GM12864 (cell line): Measurements from ENCODE around the gene CRELD1.

Experiments used
- DNase-seq: peaks from one replicate; pipeline ENCODE4 v3.0.0-alpha.2; 2011; ENCODE audit warnings: low read depth
- H3K4me3 ChIP-seq: 2 replicates; pipeline ENCODE4 v1.5.1; 2011; ENCODE audit warnings: mild to moderate bottlenecking, low read depth, low read length, control low read depth
- TF ChIP-seq, protein P1 (sequence below): IDR thresholded peaks from 2 replicates; pipeline ENCODE4 v1.5.1; 2011; ENCODE audit warnings: low read depth, mild to moderate bottlenecking, moderate library complexity, low read length, control low read depth, inconsistent platforms; ENCODE audit errors: missing control alignments

Gene CRELD1

DNA sequence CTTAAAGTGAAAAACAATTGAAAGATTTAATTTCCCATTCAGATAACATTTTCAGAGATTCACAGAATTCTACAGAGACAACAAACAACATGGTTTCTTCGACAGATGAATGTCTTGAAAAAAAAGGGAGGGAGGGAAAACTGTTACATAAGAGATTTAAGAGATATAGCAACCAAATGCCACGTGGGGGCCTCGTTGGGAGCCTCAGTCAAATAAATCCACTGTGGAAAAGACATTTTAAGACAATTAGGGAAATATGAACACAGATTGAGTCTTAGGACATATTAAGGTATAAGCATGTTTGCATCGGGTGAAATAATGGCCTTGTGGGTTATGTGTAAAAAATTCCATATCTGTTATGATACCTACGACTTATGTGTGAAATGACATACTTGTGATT is 23.6 kb downstream of the CRELD1 start:
- no peak overlapping the region for H3K4me3 ChIP-seq
- TF ChIP-seq, protein P1, sequence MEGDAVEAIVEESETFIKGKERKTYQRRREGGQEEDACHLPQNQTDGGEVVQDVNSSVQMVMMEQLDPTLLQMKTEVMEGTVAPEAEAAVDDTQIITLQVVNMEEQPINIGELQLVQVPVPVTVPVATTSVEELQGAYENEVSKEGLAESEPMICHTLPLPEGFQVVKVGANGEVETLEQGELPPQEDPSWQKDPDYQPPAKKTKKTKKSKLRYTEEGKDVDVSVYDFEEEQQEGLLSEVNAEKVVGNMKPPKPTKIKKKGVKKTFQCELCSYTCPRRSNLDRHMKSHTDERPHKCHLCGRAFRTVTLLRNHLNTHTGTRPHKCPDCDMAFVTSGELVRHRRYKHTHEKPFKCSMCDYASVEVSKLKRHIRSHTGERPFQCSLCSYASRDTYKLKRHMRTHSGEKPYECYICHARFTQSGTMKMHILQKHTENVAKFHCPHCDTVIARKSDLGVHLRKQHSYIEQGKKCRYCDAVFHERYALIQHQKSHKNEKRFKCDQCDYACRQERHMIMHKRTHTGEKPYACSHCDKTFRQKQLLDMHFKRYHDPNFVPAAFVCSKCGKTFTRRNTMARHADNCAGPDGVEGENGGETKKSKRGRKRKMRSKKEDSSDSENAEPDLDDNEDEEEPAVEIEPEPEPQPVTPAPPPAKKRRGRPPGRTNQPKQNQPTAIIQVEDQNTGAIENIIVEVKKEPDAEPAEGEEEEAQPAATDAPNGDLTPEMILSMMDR = no peak
- DNase-seq = no peak

DNA sequence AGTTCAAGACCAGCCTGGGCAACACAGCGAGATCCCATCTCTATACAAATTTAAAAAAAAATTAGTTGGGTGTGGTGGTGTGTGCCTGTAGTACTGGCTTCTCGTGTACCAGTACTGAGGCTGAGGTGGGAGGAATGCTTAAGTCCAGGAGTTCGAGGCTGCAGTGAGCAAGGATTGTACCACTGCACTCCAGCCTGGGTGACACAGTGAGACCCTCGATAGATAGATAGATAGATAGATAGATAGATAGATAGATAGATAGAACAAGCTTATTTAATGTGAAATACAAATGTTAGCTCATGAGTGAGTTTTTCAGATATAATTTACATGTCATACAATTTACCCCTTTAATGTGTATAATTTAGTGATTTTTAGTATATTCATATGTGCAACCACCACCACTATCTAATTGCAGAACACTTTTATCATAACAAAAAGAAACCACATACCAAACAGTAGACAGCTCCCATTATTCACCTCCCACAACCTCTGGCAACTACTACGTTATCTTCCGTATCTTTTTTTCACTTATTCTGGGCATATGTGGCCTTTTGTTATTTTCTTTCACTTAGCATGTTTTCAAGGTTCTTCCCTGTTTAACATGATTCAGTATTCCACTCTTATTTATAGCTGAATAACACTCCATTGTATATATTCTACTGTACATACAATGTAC is 31.7 kb downstream of the CRELD1 start:
- no peak overlapping the region for H3K4me3 ChIP-seq
- no peak for DNase-seq
- TF ChIP-seq, protein P1 = no peak

DNA sequence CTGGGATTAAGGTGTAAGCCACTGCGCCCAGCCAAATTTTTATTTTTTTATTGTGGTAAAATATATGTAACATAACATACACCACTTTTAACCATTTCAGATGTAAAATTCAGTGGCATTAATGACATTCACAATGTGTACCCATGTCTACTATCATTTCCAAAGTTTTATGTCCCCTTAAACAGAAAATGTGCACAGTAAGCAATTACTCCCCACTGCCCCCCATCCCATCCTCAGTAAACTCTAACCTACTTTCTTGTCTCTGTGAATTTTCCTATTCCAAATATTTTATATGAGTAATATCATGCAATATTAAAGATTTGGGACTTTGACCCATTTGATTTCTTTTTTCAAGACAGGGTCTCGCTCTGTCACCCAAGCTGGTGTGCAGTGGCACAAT is 33.2 kb downstream of the CRELD1 start:
- H3K4me3 ChIP-seq = no peak overlapping the region
- DNase-seq = no peak
- TF ChIP-seq, protein P1 = no peak

DNA sequence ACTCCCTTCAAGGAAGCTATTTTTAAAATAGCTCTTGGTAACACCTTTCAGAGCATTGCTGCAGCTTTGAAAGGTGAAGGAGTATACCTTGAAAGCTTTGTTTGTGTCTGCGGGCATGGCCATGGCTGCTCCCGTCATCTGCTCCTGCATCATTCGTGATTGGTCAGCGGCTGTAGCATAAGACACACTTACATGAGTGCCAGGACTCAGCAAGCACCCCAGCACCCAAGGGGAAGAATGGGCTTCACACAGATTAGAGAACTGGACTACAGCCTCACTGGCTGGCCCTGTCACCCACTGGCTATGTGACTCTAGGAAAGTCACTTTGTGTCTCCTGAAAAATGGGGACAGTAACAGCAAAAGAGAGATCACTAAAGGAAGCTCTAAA is 36.0 kb downstream of the CRELD1 start:
- TF ChIP-seq, protein P1 = no peak
- DNase-seq = no peak
- H3K4me3 ChIP-seq = no peak overlapping the region

DNA sequence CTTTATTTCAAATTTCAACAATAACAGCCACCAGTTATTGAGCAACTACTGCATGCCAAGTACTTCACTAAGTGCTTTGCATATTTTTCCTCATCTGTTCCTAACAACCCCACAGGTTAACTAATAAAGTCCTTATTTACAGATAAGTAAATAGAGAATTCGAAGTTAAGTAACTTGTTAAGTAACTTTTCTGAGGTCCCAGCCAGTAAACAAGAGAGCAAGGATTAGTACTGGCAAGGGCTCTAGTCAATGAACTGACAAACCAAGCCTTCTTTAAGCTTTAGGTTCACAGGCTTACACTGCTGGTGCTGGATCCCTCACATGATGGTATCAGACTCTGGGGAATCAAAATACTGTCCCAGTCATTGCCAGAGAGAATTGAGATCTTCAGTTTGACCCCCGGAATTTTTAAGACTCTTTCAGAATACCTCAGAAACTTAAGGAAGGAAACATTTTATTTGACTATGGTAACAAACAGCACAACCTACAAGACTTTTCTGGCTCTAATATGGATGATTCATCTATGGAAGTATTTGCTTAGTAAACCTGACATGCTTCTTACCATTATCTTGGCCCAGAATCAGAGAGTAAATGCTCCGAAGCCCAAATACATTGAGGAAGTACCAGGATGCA is 36.5 kb downstream of the CRELD1 start:
- TF ChIP-seq, protein P1 = no peak
- no peak overlapping the region for H3K4me3 ChIP-seq
- no peak for DNase-seq

DNA sequence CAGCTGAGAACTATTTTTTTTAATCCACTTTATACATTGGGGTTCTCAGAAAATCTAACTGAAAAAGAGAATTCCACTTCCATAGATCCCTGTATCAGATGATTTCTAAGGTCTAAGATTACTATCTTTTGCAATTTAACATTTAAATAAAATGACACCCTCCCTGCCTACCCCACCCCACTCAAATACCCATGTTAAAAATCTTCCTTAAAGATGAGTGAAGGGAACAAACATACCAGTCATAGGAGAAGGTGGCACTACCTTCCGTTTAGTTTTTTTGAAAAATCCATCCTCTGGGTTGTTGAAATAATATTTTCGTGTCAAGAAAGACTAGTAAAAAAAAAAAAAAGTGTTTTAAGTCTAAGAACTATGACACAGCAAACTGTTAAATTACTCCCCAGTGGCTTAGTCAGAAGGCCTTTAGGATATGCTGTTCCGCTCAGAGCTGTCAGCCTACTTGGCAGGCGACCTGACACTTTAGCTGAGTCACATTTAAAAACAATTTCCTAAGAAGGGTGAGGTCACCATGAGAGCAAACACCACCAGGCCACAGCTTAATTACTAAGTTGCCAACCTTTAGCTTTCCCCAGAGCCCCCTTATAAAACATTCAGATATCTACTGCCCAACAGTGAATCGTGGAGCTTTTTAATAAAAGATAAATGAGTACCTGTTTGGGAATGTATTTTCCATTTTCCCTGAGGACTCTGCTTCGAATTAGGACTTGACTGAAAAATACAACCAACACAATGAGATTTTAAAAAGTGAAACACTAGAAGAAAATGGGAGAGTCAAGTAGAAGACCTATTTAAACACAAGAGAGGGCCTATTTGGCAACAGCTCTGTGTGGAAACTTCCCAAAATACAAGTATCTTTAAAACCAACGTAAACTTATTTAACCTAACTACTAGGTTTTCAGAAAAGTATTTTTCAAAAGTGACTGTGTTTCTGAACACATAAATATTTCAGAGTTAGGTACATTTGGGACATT is 43.4 kb downstream of the CRELD1 start:
- DNase-seq = no peak
- no peak overlapping the region for H3K4me3 ChIP-seq
- TF ChIP-seq, protein P1 = no peak
